ENCODE measurements around the gene STPG1. TPM values are rescaled to one million over a fixed set of nuclear protein-coding genes. Genes with fewer than 3 reads are reported as not detected.

Gene STPG1
- total and polyA plus RNA-seq, 9 of the 15 experiments (the other 6 are each of a cell fraction or from before 2014, with no cell fraction given), result 5.0 to 11.9 (median 8.3) TPM

DNA sequence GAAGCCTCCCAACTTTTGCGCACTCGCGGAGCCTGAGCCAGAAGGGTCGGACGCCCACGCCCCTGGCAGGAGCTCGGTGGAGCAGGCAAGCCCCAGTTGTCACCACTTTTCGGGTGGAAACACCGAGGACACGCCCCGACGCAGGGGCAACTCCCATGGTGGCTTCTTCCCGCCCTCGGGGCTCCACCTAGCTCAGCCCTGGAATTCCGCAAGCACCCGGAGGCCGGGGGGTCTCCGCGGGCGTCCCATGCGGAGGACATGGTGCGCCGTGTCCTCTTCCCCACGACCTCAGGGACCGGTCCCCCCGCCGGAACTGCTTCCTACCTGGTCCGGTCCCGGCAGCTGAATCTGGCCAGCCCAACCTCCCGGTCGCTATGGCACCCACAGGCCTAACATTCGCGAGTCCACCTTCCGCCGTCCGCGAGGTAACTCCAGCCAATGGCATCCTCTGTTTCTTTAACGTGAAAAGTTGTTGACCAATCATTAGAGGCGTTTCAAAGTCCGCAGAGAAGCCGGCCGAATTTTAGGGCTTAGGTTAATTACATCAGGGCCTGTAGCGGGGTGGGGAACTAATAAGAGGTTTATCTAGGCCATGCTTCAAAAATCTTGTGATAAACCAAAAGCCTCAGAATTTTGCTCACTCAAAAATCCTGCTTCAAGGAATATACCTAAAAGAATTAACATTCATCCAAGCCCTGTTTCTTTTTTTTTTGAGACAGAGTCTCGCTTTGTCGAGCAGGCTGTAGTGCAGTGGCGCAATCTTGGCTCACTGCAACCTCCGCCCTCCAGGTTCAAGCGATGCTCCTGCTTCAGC, at the start of gene STPG1 (continued):
- TF ChIP-seq EWSR1 (IDR thresholded peaks at IDR 0.05; ENCODE audit: borderline replicate concordance, low read depth, partially characterized antibody) (no peak), SIRT6 (IDR thresholded peaks at IDR 0.05; ENCODE audit: low read depth, low read length) (no peak), RBM15 (IDR thresholded peaks at IDR 0.05; ENCODE audit: insufficient read depth, low read length) (no peak), SOX6 (IDR thresholded peaks at IDR 0.05) (peak; percentile 33; the same call in 1 of the 2 replicates), DPF2 (IDR thresholded peaks at IDR 0.05) (peak; percentile 51), KHSRP (IDR thresholded peaks at IDR 0.05) (no peak), PHF20 (IDR thresholded peaks at IDR 0.05; ENCODE audit: partially characterized antibody) (peak; percentile 71), SMC3 (conservative IDR thresholded peaks at IDR 0.05; ENCODE audit: insufficient read depth, low read depth, low read length) (no peak), NR1H2 (CRISPR knock-in tag; IDR thresholded peaks at IDR 0.05) (no peak), BCL6 (CRISPR knock-in tag; IDR thresholded peaks at IDR 0.05) (no peak), ELF4 (CRISPR knock-in tag; IDR thresholded peaks at IDR 0.05) (no peak), ZNF561 (CRISPR knock-in tag; conservative IDR thresholded peaks at IDR 0.05) (no peak), NFRKB (IDR thresholded peaks at IDR 0.05; ENCODE audit: low read depth) (peak; percentile 43; the same call in 1 of the 2 replicates), SREBF1 (IDR thresholded peaks at IDR 0.05; ENCODE audit: borderline replicate concordance, low read depth, low read length) (no peak), ZBED1 (IDR thresholded peaks at IDR 0.05) (0 out of 2 replicates have a peak, but pooled peaks have one; percentile 21), TCF7 (IDR thresholded peaks at IDR 0.05; ENCODE audit: borderline replicate concordance) (no peak), SIN3B (IDR thresholded peaks at IDR 0.05; ENCODE audit: low read depth) (no peak; the same call in 1 of the 2 replicates), MEIS2 (IDR thresholded peaks at IDR 0.05; ENCODE audit: partially characterized antibody) (no peak), YY1 (IDR thresholded peaks at IDR 0.05; ENCODE audit: borderline replicate concordance in 1 of 3, control insufficient read depth in 1 of 3, extremely low read depth in 1 of 3, insufficient read depth in 3 of 3, insufficient read length in 1 of 3, insufficient replicate concordance in 2 of 3, low read depth in 1 of 3, low read length in 2 of 3) (peak in 2 of 3 experiments; percentile 25 to 63), NONO (IDR thresholded peaks at IDR 0.05; ENCODE audit: low read depth in 2 of 2, low read length in 1 of 2) (0 out of 4 replicates have a peak, but pooled peaks of 1 of the 2 experiments have one; percentile 9), KLF16 (IDR thresholded peaks at IDR 0.05) (no peak), HMG20A (CRISPR knock-in tag; conservative IDR thresholded peaks at IDR 0.05) (no peak), CEBPB (tag; IDR thresholded peaks at IDR 0.05) (peak; percentile 92), TAF9B (IDR thresholded peaks at IDR 0.05; ENCODE audit: partially characterized antibody) (no peak), NFIX (CRISPR knock-in tag; IDR thresholded peaks at IDR 0.05; ENCODE audit: low read depth) (no peak), ZNF140 (CRISPR knock-in tag; IDR thresholded peaks at IDR 0.05) (no peak), YBX1 (IDR thresholded peaks at IDR 0.05) (no peak), ZNF785 (CRISPR knock-in tag; IDR thresholded peaks at IDR 0.05) (no peak)
- TF ChIP-seq, protein P1, sequence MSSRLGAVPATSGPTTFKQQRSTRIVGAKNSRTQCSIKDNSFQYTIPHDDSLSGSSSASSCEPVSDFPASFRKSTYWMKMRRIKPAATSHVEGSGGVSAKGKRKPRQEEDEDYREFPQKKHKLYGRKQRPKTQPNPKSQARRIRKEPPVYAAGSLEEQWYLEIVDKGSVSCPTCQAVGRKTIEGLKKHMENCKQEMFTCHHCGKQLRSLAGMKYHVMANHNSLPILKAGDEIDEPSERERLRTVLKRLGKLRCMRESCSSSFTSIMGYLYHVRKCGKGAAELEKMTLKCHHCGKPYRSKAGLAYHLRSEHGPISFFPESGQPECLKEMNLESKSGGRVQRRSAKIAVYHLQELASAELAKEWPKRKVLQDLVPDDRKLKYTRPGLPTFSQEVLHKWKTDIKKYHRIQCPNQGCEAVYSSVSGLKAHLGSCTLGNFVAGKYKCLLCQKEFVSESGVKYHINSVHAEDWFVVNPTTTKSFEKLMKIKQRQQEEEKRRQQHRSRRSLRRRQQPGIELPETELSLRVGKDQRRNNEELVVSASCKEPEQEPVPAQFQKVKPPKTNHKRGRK (tag; IDR thresholded peaks at IDR 0.05), result no peak
- TF ChIP-seq, protein P2, sequence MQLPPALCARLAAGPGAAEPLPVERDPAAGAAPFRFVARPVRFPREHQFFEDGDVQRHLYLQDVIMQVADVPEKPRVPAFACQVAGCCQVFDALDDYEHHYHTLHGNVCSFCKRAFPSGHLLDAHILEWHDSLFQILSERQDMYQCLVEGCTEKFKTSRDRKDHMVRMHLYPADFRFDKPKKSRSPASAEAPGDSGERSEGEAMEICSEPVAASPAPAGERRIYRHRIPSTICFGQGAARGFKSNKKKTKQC (CRISPR knock-in tag; IDR thresholded peaks at IDR 0.05), result 0 out of 2 replicates have a peak, but pooled peaks have one; percentile 82
